ENCODE data around the gene CACNA2D3.

GRCh38 chr3:54343495-54343894 lies 221.1 kb downstream of the CACNA2D3 start:
- TF ChIP-seq CTCF (IDR thresholded peaks at IDR 0.05) (no peak), ZFX (IDR thresholded peaks at IDR 0.05; ENCODE audit: borderline replicate concordance) (no peak)
